ENCODE measurements around the gene ACSL6. TPM values are rescaled to one million over a fixed set of nuclear protein-coding genes. Genes with fewer than 3 reads are reported as not detected.

ACSL6 gene
- total and polyA plus RNA-seq, 10 donors: 0.76 to 18.4 (median 3.9) TPM

- no peaks in the 10 kb centered on the region for H3K4me1 ChIP-seq
- intact Hi-C loops (cut with DNase I; ENCODE audit: low total_unique reads): no loop called here
- no peaks in the 10 kb centered on the region for H3K9me3 ChIP-seq
- DNase-seq: peak; percentile 46
- no peaks in the 10 kb centered on the region for H3K36me3 ChIP-seq
- no peaks in the 10 kb centered on the region for H3K27me3 ChIP-seq (replicated peaks in 1 of 7)
- TF ChIP-seq POLR2A (IDR thresholded peaks at IDR 0.05): no peak
- TF ChIP-seq POLR2AphosphoS5 (IDR thresholded peaks at IDR 0.05): no peak
- no peak for TF ChIP-seq CTCF (IDR thresholded peaks at IDR 0.05 in 8 of 11, conservative IDR thresholded peaks at IDR 0.05 in 3 of 11)
- H3K27ac ChIP-seq: no peak overlapping the region
- no peak overlapping the region for H3K4me3 ChIP-seq
- WGBS, 5 donors: 64 to 77% (median 70%) methylated on average over 10 of the region's 10 CpGs
Measured at GRCh38 chr5:131991593-131992324, 19.7 kb downstream of the ACSL6 start.

- intact Hi-C loops (cut with DNase I; ENCODE audit: low total_unique reads): no loop called here
- H3K27ac ChIP-seq: no peak overlapping the region
- H3K27me3 ChIP-seq (replicated peaks in 1 of 7): no peaks in the 10 kb centered on the region
- TF ChIP-seq POLR2AphosphoS5 (IDR thresholded peaks at IDR 0.05) (no peak), CTCF (IDR thresholded peaks at IDR 0.05 in 8 of 11, conservative IDR thresholded peaks at IDR 0.05 in 3 of 11) (no peak), POLR2A (IDR thresholded peaks at IDR 0.05) (no peak)
- DNase-seq: peak; percentile 57
- no peaks in the 10 kb centered on the region for H3K4me1 ChIP-seq
- 91 to 97% (median 94%) methylated on average over 4 to 13 of the region's 13 CpGs for WGBS, 5 donors
- H3K4me3 ChIP-seq: no peak overlapping the region
- H3K36me3 ChIP-seq: no peaks in the 10 kb centered on the region
- H3K9me3 ChIP-seq: no peaks in the 10 kb centered on the region
Measured at GRCh38 chr5:131990716-131991115, 20.7 kb downstream of the ACSL6 start.

- intact Hi-C loops (cut with DNase I; ENCODE audit: low total_unique reads): no loop called here
- no peaks in the 10 kb centered on the region for H3K36me3 ChIP-seq
- TF ChIP-seq POLR2AphosphoS5 (IDR thresholded peaks at IDR 0.05): no peak
- no peak for TF ChIP-seq POLR2A (IDR thresholded peaks at IDR 0.05)
- TF ChIP-seq CTCF (IDR thresholded peaks at IDR 0.05 in 8 of 11, conservative IDR thresholded peaks at IDR 0.05 in 3 of 11): no peak
- no peak overlapping the region for H3K27ac ChIP-seq
- H3K27me3 ChIP-seq (replicated peaks in 1 of 7): no peaks in the 10 kb centered on the region
- no peaks in the 10 kb centered on the region for H3K9me3 ChIP-seq
- 92 to 97% (median 93%) methylated on average over 6 of the region's 6 CpGs for WGBS, 5 donors
- no peaks in the 10 kb centered on the region for H3K4me1 ChIP-seq
- DNase-seq: peak; percentile 48
- H3K4me3 ChIP-seq: no peak overlapping the region
Measured at GRCh38 chr5:131988601-131989000, 22.9 kb downstream of the ACSL6 start.

- intact Hi-C loops (cut with DNase I; ENCODE audit: low total_unique reads): no loop called here
- no peak for TF ChIP-seq POLR2A (IDR thresholded peaks at IDR 0.05)
- no peak for TF ChIP-seq CTCF (IDR thresholded peaks at IDR 0.05 in 8 of 11, conservative IDR thresholded peaks at IDR 0.05 in 3 of 11)
- no peak for TF ChIP-seq POLR2AphosphoS5 (IDR thresholded peaks at IDR 0.05)
- H3K36me3 ChIP-seq: no peaks in the 10 kb centered on the region
- H3K27ac ChIP-seq: no peak overlapping the region
- H3K9me3 ChIP-seq: no peaks in the 10 kb centered on the region
- H3K27me3 ChIP-seq (replicated peaks in 1 of 7): no peaks in the 10 kb centered on the region
- WGBS, 5 donors: 81 to 95% (median 88%) methylated on average over 2 to 3 of the region's 3 CpGs
- H3K4me3 ChIP-seq: no peak overlapping the region
- DNase-seq: no peak
- H3K4me1 ChIP-seq: no peaks in the 10 kb centered on the region
Measured at GRCh38 chr5:131987251-131987650, 24.2 kb downstream of the ACSL6 start.

All from spleen (tissue), 11 donors.